CD4-positive, alpha-beta T cell treated with Interleukin-17A for 4 hours (primary cell): Measurements from ENCODE around the gene GRIN2C.
"Not testable (repeated sequence)": the region's sequence is repeated elsewhere in the genome, so short reads cannot be mapped to it uniquely, and the experiment has no call there.

ENCODE experiments used
- DNase-seq: peaks from one replicate; pipeline ENCODE4 v3.0.0-alpha.2; 2020; ENCODE audit warnings: mixed read lengths

Gene GRIN2C

DNA sequence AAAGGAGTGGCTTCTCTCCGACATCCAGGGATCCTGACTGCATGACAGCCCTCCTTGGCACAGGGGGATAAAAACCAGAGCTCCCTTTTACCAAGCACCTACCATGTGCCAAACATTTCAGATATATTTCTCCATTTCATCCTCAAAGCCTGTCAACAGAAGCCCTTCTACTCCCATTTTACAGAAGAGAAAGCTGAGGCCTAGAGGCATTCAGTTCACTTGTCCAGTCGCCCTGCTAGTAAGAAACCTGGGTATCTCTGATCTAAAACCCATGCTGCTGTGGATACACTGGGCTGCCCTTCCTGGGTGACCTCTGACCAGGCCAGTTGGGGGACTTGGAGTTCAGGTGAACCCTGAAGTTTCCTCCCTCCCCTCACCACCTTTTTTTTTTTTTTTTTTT is 19.0 kb upstream of the GRIN2C start:
- DNase-seq: no peak

DNA sequence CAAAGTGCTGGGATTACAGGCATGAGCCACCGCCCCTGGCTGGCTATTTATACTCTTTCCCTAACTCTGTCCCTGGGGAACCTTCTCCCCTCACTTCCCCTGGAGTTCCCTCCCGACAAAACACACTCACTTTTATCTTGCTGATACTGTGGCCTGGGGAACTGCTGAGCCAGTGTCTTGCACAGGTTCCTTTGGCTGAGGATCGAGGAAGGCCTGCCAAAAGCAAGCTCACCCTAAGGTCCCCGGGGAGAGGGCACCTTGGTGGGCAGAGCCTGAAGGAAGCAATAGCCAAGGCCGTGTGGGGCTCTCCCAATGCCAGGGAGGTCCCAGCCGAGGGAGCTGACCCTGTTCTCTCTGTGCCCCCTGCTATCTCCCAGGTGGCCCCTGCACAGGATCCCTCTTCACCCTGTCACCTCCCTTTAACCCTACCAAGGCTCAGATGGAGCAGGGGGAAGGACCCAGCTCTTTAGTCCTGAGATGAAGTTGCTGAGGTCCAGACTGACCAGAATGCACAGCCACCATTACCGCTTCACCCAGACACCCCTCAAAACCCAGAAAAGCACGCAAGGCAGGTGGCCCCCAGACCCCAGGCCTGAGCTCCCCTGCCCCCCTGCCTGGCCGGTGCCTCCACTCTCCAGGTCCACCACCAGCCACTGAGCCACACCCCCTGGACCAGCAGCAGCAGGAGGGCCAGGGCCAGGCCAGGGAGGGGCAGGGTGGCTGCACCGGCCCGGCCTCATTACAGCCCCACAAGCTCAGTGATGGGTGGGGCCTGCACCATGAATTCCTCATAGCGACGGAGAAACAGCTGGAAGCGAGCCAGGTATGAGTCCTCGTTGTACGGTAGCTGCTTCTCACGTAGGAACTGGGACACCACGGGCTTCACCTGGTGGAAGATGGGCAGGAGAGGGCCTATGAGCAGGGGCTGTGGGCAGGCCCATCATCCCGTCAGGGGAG is 18.2 kb upstream of the GRIN2C start:
- DNase-seq: no peak

DNA sequence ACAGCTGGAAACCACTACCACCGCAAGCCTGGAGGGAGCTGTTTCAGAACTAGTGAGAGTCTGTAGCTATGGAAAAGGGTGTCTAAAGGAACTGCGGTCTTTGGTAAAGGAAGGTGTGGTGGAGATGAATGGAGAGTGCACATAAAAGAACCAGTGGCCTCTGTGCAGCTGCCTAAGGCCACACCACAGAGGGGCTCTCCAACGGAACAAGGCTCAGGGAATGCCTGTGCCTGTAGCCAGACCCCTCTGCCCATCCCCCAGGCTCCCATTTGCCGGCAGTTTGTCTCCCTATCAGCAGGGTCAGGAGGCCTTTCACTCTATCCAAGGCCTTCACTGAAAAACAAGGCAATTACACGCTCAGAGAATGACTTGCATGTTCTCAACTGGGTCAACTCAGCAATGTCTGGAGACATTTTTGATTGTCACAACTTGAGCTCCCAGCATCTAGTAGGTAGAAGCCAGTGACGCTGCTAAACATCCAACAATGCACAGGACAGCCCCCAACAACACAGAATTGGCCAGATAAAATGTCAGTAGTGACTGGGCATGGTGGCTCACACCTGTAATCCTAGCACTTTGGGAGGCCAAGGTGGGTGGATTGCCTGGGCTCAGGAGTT is 16.4 kb upstream of the GRIN2C start:
- no peak for DNase-seq

DNA sequence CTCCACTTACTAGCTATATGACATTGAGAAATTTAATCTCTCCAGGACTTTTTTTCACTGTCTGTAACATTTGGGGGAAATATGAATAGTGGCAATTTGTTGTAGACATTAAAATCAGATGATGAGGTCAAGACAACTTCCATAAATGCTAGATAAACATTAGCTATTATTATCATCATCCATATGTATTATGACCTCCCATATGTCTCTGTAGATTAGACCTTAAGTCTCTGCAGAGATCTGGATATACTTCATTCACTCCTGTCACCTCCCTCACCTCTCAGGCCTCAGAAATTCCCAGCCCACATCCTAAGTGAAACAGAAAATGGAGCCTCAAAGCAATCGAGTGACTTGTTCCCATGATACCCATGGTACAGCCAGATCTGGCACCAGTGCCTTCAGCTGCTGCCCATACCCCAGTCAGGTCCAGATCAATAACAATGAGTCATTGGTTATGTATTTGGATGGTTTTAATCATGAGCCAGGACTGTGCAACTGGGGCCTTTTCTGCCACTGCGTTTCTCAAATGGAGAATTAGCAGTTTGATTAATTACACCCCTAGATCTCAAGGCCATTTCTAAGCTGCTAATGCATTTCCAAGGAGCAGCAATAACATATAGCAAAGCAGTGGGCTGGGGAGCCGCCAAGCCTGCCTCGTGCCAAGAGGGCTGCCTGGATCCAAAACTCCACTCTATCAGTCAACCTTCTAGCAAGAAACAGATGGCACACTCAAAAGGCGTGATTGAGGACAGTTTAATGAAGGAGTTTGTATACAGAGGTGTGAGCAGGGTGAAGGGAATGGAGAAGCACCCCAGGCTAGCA is 15.7 kb upstream of the GRIN2C start:
- no peak for DNase-seq

DNA sequence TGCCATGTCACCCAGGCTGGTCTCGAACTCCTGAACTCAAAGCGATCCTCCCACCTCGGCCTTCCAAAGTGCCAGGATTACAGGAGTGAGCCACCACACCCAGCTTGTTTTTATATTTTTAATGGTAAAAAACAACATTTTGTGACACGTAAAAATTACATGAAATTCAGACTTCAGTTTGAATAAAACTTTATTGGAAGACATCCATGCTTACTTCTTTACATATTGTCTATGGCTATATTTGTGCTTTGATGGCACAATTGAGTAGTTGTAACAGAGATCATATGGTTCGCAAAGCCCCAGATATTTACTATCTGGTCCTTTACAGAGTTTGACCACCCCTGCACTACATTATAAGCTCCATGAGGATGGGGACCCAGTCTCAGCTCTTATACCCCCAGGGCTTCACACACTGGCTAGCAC is 14.9 kb upstream of the GRIN2C start:
- DNase-seq: no peak

DNA sequence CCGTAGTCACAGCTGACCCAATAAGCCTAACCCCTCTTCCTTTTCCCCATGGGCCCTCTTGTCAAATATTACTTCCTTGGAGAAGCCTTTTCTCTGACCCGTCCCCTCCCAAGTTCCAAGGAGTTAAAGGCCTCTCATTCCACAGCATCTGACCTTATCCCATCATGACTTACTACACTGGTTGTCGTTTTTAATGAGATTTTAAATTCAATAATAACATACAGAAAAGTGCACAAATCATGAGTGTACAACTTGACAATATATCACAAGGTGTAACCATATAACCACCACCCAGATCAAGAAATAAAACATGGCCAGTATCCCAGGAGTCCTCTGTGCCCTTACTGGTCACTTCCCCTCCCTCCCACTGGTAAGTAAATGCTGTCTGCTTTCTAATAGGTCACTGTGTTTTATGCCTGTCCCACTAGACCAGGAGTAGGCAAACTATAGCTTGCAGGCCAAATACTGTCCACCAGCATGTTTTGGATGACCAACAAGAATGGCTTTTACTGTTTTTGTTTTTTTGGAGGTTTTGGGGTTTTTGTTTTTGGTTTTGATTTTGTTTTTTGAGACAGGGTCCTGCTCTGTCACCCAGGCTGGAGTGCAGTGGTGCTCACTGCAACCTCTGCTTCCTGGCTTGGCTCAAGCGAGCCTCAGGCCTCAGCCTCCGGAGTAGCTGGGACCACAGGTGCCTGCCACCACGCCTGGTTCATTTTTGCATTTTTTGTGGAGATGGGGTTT is 14.4 kb upstream of the GRIN2C start:
- DNase-seq: no peak

DNA sequence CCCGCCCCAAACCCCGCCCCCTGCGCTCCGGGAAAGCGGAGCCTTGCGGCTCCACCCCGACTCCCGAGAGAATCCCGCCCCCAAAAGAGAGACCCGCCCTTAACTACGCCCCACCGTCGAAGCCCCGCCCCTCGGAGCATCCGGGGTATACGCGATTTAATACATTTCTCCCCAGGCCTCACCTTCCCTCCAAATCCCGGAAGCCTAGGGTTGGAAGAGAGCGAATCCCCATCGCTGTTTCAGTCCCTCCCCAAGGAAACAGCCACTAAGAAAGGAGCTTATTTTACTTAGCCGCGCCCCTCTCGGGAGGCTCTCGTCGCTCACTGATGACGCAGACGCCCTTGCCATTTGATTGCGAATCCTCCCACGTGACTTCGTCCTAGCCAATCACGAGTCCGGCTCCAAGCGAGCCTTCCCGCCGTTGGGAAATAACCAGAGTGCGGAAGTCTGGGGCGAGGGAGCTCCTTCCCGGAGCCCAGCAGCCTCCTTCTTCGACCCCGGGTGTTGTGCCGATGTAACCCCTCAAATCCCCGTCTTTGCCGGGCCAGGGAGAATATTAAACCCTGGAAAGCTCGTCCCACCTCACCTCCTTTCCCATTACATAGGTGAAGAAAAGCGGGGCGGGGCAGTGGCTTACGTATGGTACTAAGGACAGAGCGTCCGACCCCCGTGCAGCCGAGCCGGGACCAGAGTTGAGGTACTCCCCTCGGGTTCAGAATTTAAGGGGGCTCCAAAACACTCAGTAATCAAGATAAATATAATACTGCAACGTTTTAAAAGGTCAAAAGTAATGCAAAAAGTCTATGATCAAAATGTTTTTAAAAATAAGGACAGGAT is 13.6 kb upstream of the GRIN2C start:
- peak; percentile 99 for DNase-seq

DNA sequence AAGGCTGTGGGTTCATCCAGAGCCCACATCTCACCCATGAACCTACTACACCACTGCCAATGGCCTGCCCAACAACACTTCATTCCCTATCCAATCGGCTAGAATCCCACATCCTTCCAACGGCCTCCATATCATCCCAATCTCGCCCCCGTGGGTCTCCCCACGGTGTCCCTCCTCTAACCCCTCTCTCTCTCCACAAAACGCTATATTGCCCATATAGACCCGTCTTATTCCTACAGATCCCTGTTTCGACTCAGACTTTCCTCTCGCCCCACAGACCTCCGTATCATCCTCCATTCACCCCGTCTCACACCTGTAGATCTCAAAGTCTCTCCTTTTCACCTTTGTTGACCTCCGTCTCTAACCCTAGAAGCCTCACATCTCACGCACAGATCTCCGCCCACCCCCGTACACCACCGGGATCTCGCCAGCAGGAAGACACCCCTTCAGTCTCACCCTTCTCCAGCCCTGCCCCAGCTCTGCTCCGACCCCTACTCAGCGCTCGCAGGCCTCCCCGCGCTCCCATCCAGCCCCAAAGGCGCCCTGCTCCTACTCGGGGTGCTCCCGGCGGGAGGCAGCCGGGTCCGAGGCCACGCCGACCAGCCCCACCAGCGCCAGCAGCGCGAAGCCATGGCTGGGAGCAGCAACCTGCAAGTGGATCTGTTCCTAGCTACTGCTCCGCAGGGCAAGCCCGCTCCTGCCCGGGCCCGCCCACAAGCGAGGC is 12.8 kb upstream of the GRIN2C start, which contains the start of gene FDXR:
Gene FDXR (minus strand): TSS at position 682 of the 724 bp plus-strand sequence. CDS start 50 bp downstream, at position 632.
- DNase-seq: no peak

DNA sequence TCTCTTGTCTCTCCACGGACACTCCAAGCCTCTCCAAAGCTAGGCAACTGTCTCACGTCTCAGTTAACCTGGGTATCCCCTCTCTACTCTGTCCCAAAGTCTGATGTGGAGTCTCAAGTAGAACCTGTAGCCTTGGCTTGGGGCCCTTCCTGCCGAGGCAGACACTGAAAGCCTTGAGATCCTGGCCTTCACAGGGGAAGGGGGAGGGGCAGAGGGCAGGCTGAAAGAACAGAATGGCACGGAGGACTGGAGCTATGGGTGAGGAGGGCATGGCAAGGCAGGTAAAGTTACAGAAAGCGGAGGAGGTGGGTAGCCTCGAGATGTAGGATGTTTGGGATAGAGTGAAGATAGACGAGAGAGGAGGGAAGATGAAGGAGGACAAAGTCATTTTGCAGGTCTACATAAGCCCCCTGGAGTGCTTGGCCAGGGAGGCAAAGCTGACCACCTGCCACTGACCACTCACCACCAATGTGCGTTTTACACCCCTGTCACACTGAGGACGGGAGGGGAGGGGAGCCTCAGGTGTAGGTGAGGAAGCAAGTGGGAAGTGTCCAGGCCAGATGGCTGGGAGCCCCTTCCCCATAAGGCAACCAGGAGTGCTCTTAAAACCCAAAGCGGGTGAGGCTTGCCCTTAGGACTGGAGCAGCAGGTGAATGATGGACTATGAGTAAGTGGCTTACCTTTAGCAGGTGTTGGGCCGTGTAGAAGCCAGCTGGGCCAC is 11.8 kb upstream of the GRIN2C start:
- no peak for DNase-seq

DNA sequence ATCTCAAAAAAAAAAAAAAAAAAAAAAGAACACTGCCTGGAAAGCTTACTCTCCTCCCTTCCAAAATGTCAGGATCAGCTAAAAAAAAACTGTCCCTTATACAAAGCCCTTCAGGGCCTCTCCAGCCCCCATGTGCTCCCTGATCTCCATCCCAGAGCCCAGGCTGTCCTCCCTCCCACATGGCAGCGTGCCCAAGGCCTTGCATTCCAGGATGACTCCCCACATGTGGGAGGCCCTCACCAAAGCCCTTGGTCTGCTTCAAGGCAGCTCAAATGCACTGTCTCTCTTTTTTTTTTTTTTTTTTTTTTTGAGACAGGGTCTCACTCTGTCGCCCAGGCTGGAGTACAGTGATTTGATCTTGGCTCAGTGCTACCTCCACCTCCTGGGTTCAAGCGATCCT is 10.8 kb upstream of the GRIN2C start:
- DNase-seq: no peak

DNA sequence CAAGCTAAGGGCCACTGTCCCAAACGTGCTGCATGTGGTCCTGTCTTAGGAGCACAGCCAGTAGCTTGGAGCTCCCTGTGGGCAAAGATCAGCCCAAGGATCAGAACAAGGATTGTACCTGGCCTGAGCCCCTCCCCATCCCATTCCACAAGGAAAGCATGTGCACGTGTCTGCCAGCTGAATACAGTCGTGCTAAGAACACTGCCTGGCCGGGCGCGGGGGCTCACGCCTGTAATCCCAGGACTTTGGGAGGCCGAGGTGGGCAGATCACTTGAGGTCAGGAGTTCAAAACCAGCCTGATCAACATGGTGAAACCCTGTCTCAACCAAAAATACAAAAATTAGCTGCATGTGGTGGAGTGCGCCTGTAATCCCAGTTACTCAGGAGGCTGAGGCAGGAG is 10.3 kb upstream of the GRIN2C start:
- not testable (repeated sequence) for DNase-seq

DNA sequence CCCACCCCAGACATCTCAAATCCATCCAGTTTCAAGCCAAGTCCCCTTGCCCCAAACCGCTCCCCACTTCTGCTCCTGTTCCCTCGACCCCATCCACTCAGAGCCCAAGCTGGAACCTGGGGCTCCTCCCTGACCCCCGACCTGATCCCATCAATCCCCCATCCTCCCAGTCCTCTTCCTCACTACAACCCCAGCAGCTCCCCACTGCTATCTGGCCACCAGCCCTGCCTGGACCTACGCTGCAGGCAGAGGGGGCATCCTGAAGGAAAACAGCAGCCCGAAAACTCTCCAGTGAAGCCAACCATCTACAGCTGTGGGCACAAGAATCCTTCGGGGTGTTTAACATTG is 9.2 kb upstream of the GRIN2C start:
- DNase-seq: no peak

DNA sequence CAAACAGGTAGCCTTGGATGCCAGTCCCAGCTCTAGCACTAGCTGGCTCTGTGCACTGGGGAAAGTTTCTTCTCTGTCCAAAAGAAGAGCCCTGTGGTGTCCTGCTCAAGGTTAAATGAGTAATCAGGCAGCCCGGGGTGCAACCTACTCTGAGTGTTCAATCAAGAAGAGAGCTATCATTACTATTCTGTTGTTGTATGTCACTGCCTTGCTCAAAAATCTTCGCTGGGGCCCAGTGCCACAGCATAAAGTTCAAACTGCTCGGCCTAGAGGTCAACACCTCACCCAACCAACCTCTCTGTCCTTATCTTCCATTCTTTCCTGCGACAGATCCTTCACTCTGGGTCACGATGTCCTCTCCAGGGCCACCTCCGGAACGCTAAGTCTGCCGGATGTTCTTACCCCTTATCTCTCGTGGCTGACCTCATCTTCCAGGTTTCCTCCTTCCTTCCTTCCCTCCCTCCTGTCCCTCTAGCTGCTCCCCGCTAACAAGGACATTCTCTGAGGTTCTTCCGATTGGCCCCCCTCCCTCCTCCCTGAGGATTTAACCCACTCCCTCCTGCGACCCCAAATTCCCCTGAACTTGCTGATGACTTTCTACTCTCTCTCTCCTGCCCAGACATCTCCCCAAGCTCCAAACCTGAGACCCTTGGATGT is 8.7 kb upstream of the GRIN2C start:
- no peak for DNase-seq

DNA sequence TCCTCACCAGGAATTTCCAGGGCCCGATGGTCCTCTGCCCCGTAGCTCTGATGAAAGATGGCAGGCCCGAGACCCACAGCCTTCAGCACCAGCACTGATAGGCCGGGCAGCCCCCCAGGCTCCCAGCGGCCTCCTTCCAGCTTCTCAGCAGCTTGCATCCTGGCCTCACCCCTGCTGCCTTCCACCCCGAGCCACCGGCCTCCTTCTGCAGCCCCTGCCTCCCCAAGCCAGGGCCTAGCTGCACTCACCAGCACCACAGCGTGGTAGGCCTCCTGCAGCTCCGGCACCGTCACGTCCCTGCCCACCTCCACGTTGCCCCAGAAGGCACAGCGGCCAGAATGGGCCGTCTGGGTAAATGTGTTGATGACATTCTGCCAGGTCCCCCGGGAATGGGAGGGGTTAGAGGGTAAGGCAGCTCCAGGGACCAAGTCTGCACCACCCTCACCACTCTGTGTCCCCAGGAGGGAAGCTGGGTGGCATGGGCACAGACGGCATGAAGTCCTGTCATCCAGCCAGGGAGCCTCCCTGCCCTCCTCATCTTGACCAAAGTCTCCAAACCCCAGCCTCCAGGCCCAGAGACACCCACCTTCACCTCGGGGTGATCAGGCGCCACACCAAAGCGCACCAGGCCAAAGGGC is 6.6 kb upstream of the GRIN2C start:
- DNase-seq: no peak

DNA sequence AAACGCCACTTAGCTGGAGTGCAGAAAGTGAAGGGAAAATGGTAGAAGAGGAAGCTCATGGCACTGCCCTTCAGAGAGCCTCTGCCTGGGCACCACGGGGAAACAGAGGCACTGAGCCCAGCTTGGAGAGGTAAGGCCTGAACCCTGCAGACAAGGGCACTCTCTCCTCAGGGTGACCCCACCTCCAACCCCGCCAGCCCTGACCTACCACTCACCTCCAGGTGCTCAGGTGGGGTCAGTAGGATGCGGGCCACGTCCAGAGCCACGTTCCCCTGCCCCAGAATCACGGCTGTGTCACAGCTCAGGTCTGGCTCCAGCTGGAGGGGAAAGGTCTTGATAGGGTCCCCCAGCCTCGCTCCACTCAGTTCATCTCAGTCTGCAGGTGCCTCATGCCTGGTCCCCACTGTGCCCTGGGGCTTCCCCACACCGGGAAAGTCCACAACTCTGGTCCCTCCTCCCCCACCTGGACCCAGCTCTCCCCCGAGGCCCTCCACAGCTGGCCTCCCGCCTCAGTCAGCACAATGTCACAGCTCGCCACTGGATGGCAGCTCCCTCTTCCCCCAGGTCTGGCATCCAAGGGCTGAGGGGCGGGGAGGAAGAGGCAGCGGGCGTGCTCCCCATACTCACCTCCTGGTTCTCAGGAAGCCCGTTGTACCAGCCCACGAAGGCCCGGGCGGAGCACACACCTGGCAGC is 6.0 kb upstream of the GRIN2C start:
- DNase-seq: no peak

DNA sequence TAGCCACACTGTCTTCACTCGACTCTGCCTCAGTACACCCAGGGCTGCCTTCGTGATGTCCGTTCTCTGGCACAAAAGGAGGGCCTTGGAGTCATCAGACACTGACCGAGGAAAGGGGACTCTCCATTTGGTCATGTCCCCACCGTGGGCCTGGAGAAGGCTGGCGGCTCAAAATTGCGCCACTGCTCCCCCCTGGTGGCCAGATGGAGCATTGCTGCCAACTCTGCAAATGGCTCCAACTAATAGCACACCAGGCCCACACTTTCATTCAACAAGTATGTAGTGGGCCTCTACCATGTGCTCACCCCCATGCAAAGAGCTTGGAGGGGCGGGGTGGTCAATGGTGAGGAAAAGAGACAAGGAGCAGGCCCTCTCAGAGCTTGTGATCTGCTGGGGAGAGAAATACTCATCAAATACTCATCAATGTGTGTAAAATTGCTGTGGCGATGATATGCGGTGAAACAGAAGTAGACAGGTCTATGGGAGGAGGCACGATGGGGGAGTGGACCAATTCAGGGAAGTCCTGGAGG is 5.2 kb upstream of the GRIN2C start:
- peak; percentile 81 for DNase-seq

DNA sequence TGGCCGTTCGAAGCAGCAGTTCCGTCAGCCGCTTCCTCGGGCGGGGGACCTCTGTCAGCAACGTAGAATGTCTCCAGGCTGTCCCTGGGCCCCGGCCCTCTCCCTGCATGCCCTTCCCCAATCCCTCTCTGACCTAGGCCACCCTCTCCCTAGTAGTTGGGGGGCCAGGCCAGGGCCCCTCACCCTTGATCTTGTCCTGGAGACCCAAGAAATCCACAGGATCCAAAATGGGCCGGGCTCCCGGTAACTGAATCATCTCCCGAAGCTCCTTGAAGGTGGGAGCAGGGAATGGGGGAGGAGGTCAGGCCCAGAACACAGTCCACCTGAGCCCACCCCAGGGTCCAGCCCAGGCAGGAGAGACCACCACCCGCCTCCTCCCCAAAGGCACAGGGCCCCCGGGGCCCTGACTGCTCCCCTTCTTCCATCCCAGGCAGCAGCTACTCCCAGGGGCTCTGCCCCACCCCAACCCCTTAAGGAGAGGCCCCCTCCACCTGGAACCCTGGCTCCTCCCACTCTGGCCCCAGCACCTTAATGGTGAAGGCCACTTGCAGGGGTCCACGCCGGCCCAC is 4.7 kb upstream of the GRIN2C start:
- no peak for DNase-seq
